ENCODE results near the gene FBXL19.

FBXL19 gene

GRCh38 chr16:30903002-30903401 lies 20.4 kb upstream of the FBXL19 start:
- Histone ChIP-seq H2AK5ac (ENCODE audit: low read length) (peak overlapping the region; percentile 84), H4K5ac (ENCODE audit: low read length) (no peak overlapping the region), H3K27ac (ENCODE audit: low read depth, low read length) (peak overlapping the region; percentile 89), H3K9ac (ENCODE audit: low read length) (peak overlapping the region; percentile 37), H3K56ac (ENCODE audit: low read length) (peak overlapping the region; percentile 77), H4K8ac (ENCODE audit: low read depth, low read length) (no peak overlapping the region), H3K4me1 (ENCODE audit: control insufficient read depth, low read depth, low read length) (peaks cover 4% of the 10 kb centered on the region), H3K36me3 (ENCODE audit: control insufficient read depth, insufficient read depth, low read length) (no peaks in the 10 kb centered on the region), H2BK5ac (ENCODE audit: low read length) (peak overlapping the region; percentile 12), H3K4me2 (ENCODE audit: low read length) (no peak overlapping the region), H3K4me3 (ENCODE audit: low read length) (no peak overlapping the region), H3K27me3 (ENCODE audit: insufficient read depth, low read length, poor library complexity) (no peaks in the 10 kb centered on the region), H3K18ac (ENCODE audit: low read length) (peak overlapping the region; percentile 54), H3K79me1 (ENCODE audit: low read length) (no peaks in the 10 kb centered on the region), H3K23ac (ENCODE audit: low read length) (no peak overlapping the region), H2BK120ac (ENCODE audit: low read depth, low read length) (no peak overlapping the region), H3K79me2 (ENCODE audit: control insufficient read depth, insufficient read depth, low read length) (no peaks in the 10 kb centered on the region), H3K4ac (ENCODE audit: low read depth, low read length) (peak overlapping the region; percentile 37), H2BK15ac (replicated peaks; ENCODE audit: low read depth) (no peak overlapping the region)
- WGBS (ENCODE audit: extremely low coverage, insufficient coverage, low lambda C conversion rate) = no CpG with 5 or more reads among the region's 4 CpGs
- DNase-seq = peak; percentile 56

- Histone ChIP-seq H3K23ac (ENCODE audit: low read length) (no peak overlapping the region), H3K27me3 (ENCODE audit: insufficient read depth, low read length, poor library complexity) (no peaks in the 10 kb centered on the region), H3K9ac (ENCODE audit: low read length) (no peak overlapping the region), H2BK120ac (ENCODE audit: low read depth, low read length) (no peak overlapping the region), H3K79me2 (ENCODE audit: control insufficient read depth, insufficient read depth, low read length) (no peaks in the 10 kb centered on the region), H3K36me3 (ENCODE audit: control insufficient read depth, insufficient read depth, low read length) (no peaks in the 10 kb centered on the region), H2AK5ac (ENCODE audit: low read length) (no peak overlapping the region), H2BK15ac (replicated peaks; ENCODE audit: low read depth) (no peak overlapping the region), H3K18ac (ENCODE audit: low read length) (no peak overlapping the region), H4K5ac (ENCODE audit: low read length) (no peak overlapping the region), H3K4me2 (ENCODE audit: low read length) (no peak overlapping the region), H3K4ac (ENCODE audit: low read depth, low read length) (no peak overlapping the region), H3K56ac (ENCODE audit: low read length) (no peak overlapping the region), H2BK5ac (ENCODE audit: low read length) (no peak overlapping the region), H3K79me1 (ENCODE audit: low read length) (no peaks in the 10 kb centered on the region), H3K27ac (ENCODE audit: low read depth, low read length) (no peak overlapping the region), H3K4me3 (ENCODE audit: low read length) (no peak overlapping the region), H4K8ac (ENCODE audit: low read depth, low read length) (no peak overlapping the region), H3K4me1 (ENCODE audit: control insufficient read depth, low read depth, low read length) (peaks cover 4% of the 10 kb centered on the region)
- DNase-seq = peak; percentile 51
- no CpG with 5 or more reads among the region's 4 CpGs for WGBS (ENCODE audit: extremely low coverage, insufficient coverage, low lambda C conversion rate)
These were observed 19.8 kb upstream of the FBXL19 start for GRCh38 chr16:30903596-30903995.

GRCh38 chr16:30904114-30904780 lies 19.1 kb upstream of the FBXL19 start:
- no peak overlapping the region for H4K8ac ChIP-seq (ENCODE audit: low read depth, low read length)
- H3K27ac ChIP-seq (ENCODE audit: low read depth, low read length) = no peak overlapping the region
- no peak overlapping the region for H3K18ac ChIP-seq (ENCODE audit: low read length)
- H3K4me1 ChIP-seq (ENCODE audit: control insufficient read depth, low read depth, low read length) = peaks cover 4% of the 10 kb centered on the region
- H4K5ac ChIP-seq (ENCODE audit: low read length) = no peak overlapping the region
- no peak overlapping the region for H3K9ac ChIP-seq (ENCODE audit: low read length)
- no CpG with 5 or more reads among the region's 19 CpGs for WGBS (ENCODE audit: extremely low coverage, insufficient coverage, low lambda C conversion rate)
- H3K4me2 ChIP-seq (ENCODE audit: low read length) = no peak overlapping the region
- no peak overlapping the region for H2BK5ac ChIP-seq (ENCODE audit: low read length)
- no peak overlapping the region for H3K4me3 ChIP-seq (ENCODE audit: low read length)
- no peak overlapping the region for H2AK5ac ChIP-seq (ENCODE audit: low read length)
- H3K56ac ChIP-seq (ENCODE audit: low read length) = no peak overlapping the region
- H3K27me3 ChIP-seq (ENCODE audit: insufficient read depth, low read length, poor library complexity) = no peaks in the 10 kb centered on the region
- H3K79me1 ChIP-seq (ENCODE audit: low read length) = no peaks in the 10 kb centered on the region
- H3K23ac ChIP-seq (ENCODE audit: low read length) = no peak overlapping the region
- H3K79me2 ChIP-seq (ENCODE audit: control insufficient read depth, insufficient read depth, low read length) = no peaks in the 10 kb centered on the region
- DNase-seq = no peak
- no peak overlapping the region for H2BK15ac ChIP-seq (replicated peaks; ENCODE audit: low read depth)
- no peak overlapping the region for H3K4ac ChIP-seq (ENCODE audit: low read depth, low read length)
- H2BK120ac ChIP-seq (ENCODE audit: low read depth, low read length) = no peak overlapping the region
- no peaks in the 10 kb centered on the region for H3K36me3 ChIP-seq (ENCODE audit: control insufficient read depth, insufficient read depth, low read length)

GRCh38 chr16:30907064-30907463 lies 16.3 kb upstream of the FBXL19 start:
- Histone ChIP-seq H3K27me3 (ENCODE audit: insufficient read depth, low read length, poor library complexity) (no peaks in the 10 kb centered on the region), H3K27ac (ENCODE audit: low read depth, low read length) (no peak overlapping the region), H3K4me3 (ENCODE audit: low read length) (no peak overlapping the region), H3K18ac (ENCODE audit: low read length) (no peak overlapping the region), H2BK5ac (ENCODE audit: low read length) (no peak overlapping the region), H2BK15ac (replicated peaks; ENCODE audit: low read depth) (no peak overlapping the region), H3K4ac (ENCODE audit: low read depth, low read length) (no peak overlapping the region), H4K5ac (ENCODE audit: low read length) (no peak overlapping the region), H3K4me2 (ENCODE audit: low read length) (no peak overlapping the region), H4K8ac (ENCODE audit: low read depth, low read length) (no peak overlapping the region), H2AK5ac (ENCODE audit: low read length) (no peak overlapping the region), H3K36me3 (ENCODE audit: control insufficient read depth, insufficient read depth, low read length) (no peaks in the 10 kb centered on the region), H3K9ac (ENCODE audit: low read length) (no peak overlapping the region), H3K79me1 (ENCODE audit: low read length) (no peaks in the 10 kb centered on the region), H3K56ac (ENCODE audit: low read length) (no peak overlapping the region), H3K79me2 (ENCODE audit: control insufficient read depth, insufficient read depth, low read length) (no peaks in the 10 kb centered on the region), H3K4me1 (ENCODE audit: control insufficient read depth, low read depth, low read length) (peaks cover 4% of the 10 kb centered on the region), H2BK120ac (ENCODE audit: low read depth, low read length) (no peak overlapping the region), H3K23ac (ENCODE audit: low read length) (no peak overlapping the region)
- no peak for DNase-seq
- WGBS (ENCODE audit: extremely low coverage, insufficient coverage, low lambda C conversion rate) = no CpG with 5 or more reads among the region's 4 CpGs

- H3K79me1 ChIP-seq (ENCODE audit: low read length) = no peaks in the 10 kb centered on the region
- WGBS (ENCODE audit: extremely low coverage, insufficient coverage, low lambda C conversion rate) = no CpG with 5 or more reads among the region's 18 CpGs
These were observed 12.8 kb upstream of the FBXL19 start for GRCh38 chr16:30910427-30911029.

More at GRCh38 chr16:30910427-30911029, 12.8 kb upstream of the FBXL19 start:
- Histone ChIP-seq H3K56ac (ENCODE audit: low read length) (peak overlapping the region; percentile 1), H3K4me2 (ENCODE audit: low read length) (no peak overlapping the region), H3K4ac (ENCODE audit: low read depth, low read length) (no peak overlapping the region), H3K4me1 (ENCODE audit: control insufficient read depth, low read depth, low read length) (no peaks in the 10 kb centered on the region), H3K18ac (ENCODE audit: low read length) (no peak overlapping the region), H3K27me3 (ENCODE audit: insufficient read depth, low read length, poor library complexity) (no peaks in the 10 kb centered on the region), H3K79me2 (ENCODE audit: control insufficient read depth, insufficient read depth, low read length) (no peaks in the 10 kb centered on the region), H2BK15ac (replicated peaks; ENCODE audit: low read depth) (no peak overlapping the region), H4K8ac (ENCODE audit: low read depth, low read length) (no peak overlapping the region), H4K5ac (ENCODE audit: low read length) (no peak overlapping the region), H2AK5ac (ENCODE audit: low read length) (no peak overlapping the region), H2BK120ac (ENCODE audit: low read depth, low read length) (no peak overlapping the region), H3K4me3 (ENCODE audit: low read length) (no peak overlapping the region), H3K36me3 (ENCODE audit: control insufficient read depth, insufficient read depth, low read length) (no peaks in the 10 kb centered on the region), H3K9ac (ENCODE audit: low read length) (no peak overlapping the region), H2BK5ac (ENCODE audit: low read length) (no peak overlapping the region), H3K27ac (ENCODE audit: low read depth, low read length) (no peak overlapping the region), H3K23ac (ENCODE audit: low read length) (no peak overlapping the region)
- DNase-seq = no peak

All from mesendoderm (in vitro differentiated cells).